Measurements from ENCODE around the gene OSBPL2. TPM values are rescaled to one million over a fixed set of nuclear protein-coding genes. Genes with fewer than 3 reads are reported as not detected.

The OSBPL2 gene
- total RNA-seq, 1 experiment from 2014 or later = 36.9 TPM

DNA sequence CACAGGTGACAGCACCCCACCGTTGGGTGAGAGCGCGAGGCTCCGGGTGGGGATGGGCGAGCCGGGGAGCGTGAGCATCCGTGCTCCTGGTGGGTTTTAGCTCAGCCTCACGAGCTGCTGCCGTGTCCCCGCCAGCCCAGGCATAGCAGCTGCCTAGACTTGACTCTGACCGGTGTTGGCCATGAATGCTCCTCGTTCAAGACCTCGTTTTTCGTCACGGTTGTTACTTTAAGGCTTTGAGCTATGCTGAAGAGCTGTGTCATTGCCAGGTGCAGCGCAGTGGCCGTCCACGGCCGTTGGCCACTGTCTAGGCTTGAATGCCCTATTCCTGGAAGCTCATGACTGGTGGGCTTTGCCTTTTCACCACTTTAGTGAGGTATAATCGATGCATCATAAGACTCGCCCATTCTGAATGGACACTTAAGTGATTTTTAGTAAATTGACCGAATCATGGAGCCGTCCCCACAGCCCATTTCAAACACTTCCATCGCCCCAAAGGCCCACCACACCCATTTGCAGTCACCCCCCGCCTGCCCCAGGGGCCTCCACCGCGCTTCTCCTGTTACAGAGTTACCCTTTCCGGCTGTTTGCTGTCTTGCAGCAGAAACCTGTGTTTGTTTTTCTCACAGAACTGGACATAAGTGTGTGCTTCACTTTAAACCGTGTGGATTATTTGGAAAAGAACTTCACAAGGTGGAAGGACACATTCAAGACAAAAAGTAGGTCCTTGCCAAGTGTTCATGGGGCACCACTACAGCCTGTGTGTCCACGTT, 43.0 kb downstream of the OSBPL2 start:
- no peaks in the 10 kb centered on the region for H3K4me1 ChIP-seq (ENCODE audit: control insufficient read depth in 1 of 2, insufficient read depth in 2 of 2, low read length in 2 of 2)
- DNase-seq (ENCODE audit: low read depth, low spot score) (no peak), ATAC-seq (no peak)
- H3K27me3 ChIP-seq (ENCODE audit: insufficient read depth, low read length) = no peaks in the 10 kb centered on the region
- intact Hi-C loops (cut with micrococcal nuclease) = no loop called here
- no peak overlapping the region for H2AFZ ChIP-seq (ENCODE audit: low read depth, low read length, poor library complexity, severe bottlenecking)
- CTCF ChIA-PET = no interaction called here
- peaks cover 3 to 12% of the 10 kb centered on the region in 2 experiments; a peak in 2 of 4 replicates for H3K36me3 ChIP-seq (ENCODE audit: control insufficient read depth in 1 of 2, insufficient read depth in 2 of 2, low read length in 2 of 2)
- no peaks in the 10 kb centered on the region for H3K79me2 ChIP-seq (ENCODE audit: insufficient read depth, low read length)
- H3K4me2 ChIP-seq (ENCODE audit: low read length) = no peak overlapping the region
- H3K4me3 ChIP-seq (replicated peaks in 1 of 2; ENCODE audit: low read depth in 1 of 2, low read length in 2 of 2) = no peak overlapping the region
- H3K9me3 ChIP-seq (ENCODE audit: control insufficient read depth in 1 of 2, insufficient read depth in 1 of 2, low read depth in 1 of 2, low read length in 2 of 2) = no peaks in the 10 kb centered on the region
- TF ChIP-seq YY1 (IDR thresholded peaks at IDR 0.05; ENCODE audit: extremely low read depth, insufficient replicate concordance, low read depth, low read length) = no peak
- no peak for TF ChIP-seq ZFX (IDR thresholded peaks at IDR 0.05)
- TF ChIP-seq EZH2 (IDR thresholded peaks at IDR 0.05) = no peak
- TF ChIP-seq, protein P1, sequence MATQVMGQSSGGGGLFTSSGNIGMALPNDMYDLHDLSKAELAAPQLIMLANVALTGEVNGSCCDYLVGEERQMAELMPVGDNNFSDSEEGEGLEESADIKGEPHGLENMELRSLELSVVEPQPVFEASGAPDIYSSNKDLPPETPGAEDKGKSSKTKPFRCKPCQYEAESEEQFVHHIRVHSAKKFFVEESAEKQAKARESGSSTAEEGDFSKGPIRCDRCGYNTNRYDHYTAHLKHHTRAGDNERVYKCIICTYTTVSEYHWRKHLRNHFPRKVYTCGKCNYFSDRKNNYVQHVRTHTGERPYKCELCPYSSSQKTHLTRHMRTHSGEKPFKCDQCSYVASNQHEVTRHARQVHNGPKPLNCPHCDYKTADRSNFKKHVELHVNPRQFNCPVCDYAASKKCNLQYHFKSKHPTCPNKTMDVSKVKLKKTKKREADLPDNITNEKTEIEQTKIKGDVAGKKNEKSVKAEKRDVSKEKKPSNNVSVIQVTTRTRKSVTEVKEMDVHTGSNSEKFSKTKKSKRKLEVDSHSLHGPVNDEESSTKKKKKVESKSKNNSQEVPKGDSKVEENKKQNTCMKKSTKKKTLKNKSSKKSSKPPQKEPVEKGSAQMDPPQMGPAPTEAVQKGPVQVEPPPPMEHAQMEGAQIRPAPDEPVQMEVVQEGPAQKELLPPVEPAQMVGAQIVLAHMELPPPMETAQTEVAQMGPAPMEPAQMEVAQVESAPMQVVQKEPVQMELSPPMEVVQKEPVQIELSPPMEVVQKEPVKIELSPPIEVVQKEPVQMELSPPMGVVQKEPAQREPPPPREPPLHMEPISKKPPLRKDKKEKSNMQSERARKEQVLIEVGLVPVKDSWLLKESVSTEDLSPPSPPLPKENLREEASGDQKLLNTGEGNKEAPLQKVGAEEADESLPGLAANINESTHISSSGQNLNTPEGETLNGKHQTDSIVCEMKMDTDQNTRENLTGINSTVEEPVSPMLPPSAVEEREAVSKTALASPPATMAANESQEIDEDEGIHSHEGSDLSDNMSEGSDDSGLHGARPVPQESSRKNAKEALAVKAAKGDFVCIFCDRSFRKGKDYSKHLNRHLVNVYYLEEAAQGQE (IDR thresholded peaks at IDR 0.05; ENCODE audit: low read depth) = no peak
- no peak for TF ChIP-seq SP1 (IDR thresholded peaks at IDR 0.05; ENCODE audit: low read depth)
- no peak for TF ChIP-seq ZNF274 (IDR thresholded peaks at IDR 0.05; ENCODE audit: low read depth, low read length)
- RAD21 ChIA-PET (ENCODE audit: low non-redundant PET in 1 of 2, low total read pairs in 2 of 2, uncharacterized antibody in 2 of 2, unreplicated experiment in 2 of 2) = no interaction called here
- H3K27ac ChIP-seq (ENCODE audit: low read depth, low read length) = no peak overlapping the region
- no peaks in the 10 kb centered on the region for H4K20me1 ChIP-seq (ENCODE audit: insufficient read depth)
- no peaks in the 10 kb centered on the region for H3K9me2 ChIP-seq (ENCODE audit: insufficient read depth)
- POLR2A ChIA-PET = no interaction called here
- no peak overlapping the region for H3K9ac ChIP-seq (ENCODE audit: low read length)
- BruUV-seq (replicated peaks) = no TSS peak

Measured in HCT116 (cell line).